SK-N-SH (cell line): ENCODE results near the gene BBLN. TPM values are rescaled to one million over a fixed set of nuclear protein-coding genes. Genes with fewer than 3 reads are reported as not detected.

ENCODE experiments used
- CTCF ChIA-PET: fragments of 300-600, 350-600 bp; formaldehyde crosslinking; extraction: SDS; loops from one replicate; lab custom pipeline; 2021; lab: Yijun Ruan, JAX
- POLR2A ChIA-PET: fragments of 350-600 bp; sonication (Branson Sonifier 250); formaldehyde crosslinking; extraction: SDS; loops from one replicate; lab custom pipeline; 2020; ENCODE audit warnings: antibody characterized with exemption, inconsistent platforms; lab: Yijun Ruan, JAX
- DNase-seq: peaks from one replicate; pipeline ENCODE4 v3.0.0; 2012
- H2AFZ ChIP-seq: fragments of 200-600 bp; sonication (generic); 2 replicates; pipeline ENCODE4 v1.8.1; 2016; ENCODE audit warnings: antibody characterized with exemption, mild to moderate bottlenecking, low read depth
- H3F3A ChIP-seq: fragments of 200-600 bp; sonication (generic); replicated peaks from 2 replicates; pipeline ENCODE3; 2016; ENCODE audit warnings: antibody characterized with exemption, mild to moderate bottlenecking; ENCODE audit not compliant: insufficient read depth
- H3K27ac ChIP-seq, 2 experiments: fragments of 200-500 bp in 1 of 2; fragments of 200-600 bp in 1 of 2; sonication (Bioruptor generic) in 1 of 2; sonication (generic), shearing (Covaris generic) in 1 of 2; 2 replicates each; pipeline versions ENCODE4 v1.5.1 to v1.6.1; 2014 to 2016; ENCODE audit warnings: low read depth in 2 of 2, inconsistent platforms in 1 of 2, low read length in 1 of 2, mild to moderate bottlenecking in 1 of 2, mixed read lengths in 1 of 2
- H3K27me3 ChIP-seq: fragments of 200-600 bp; sonication (generic), shearing (Covaris generic); 2 replicates; pipeline ENCODE4 v1.6.1; 2016; ENCODE audit warnings: mixed run types; ENCODE audit not compliant: insufficient read depth
- H3K36me3 ChIP-seq, 2 experiments: fragments of 200-500 bp in 1 of 2; fragments of 200-600 bp in 1 of 2; sonication (Bioruptor generic) in 1 of 2; sonication (generic) in 1 of 2; replicated peaks in 1 of 2; 2 replicates each; pipeline versions ENCODE3 to v1.5.1; 2014 to 2016; ENCODE audit warnings: low read length in 1 of 2, mild to moderate bottlenecking in 1 of 2; ENCODE audit not compliant: insufficient read depth in 2 of 2, control insufficient read depth in 1 of 2
- H3K4me1 ChIP-seq, 2 experiments: fragments of 200-500 bp in 1 of 2; fragments of 200-600 bp in 1 of 2; sonication (Bioruptor generic) in 1 of 2; sonication (generic), shearing (Covaris generic) in 1 of 2; 2 replicates each; pipeline versions ENCODE4 v1.5.1 to v1.6.1; 2014 to 2016; ENCODE audit warnings: low read depth in 1 of 2, low read length in 1 of 2, mixed run types in 1 of 2; ENCODE audit not compliant: insufficient read depth in 2 of 2, control insufficient read depth in 1 of 2
- H3K4me2 ChIP-seq: fragments of 200-600 bp; sonication (generic), shearing (Covaris generic); 2 replicates; pipeline ENCODE4 v1.6.1; 2017; ENCODE audit warnings: mixed run types
- H3K4me3 ChIP-seq, 2 experiments: fragments of 200-500 bp in 1 of 2; fragments of 200-600 bp in 1 of 2; sonication (Bioruptor generic) in 1 of 2; sonication (generic), shearing (Covaris generic) in 1 of 2; 2 replicates each; pipeline versions ENCODE4 v1.5.1 to v1.8.1; 2014 to 2016; ENCODE audit warnings: low read depth in 2 of 2, inconsistent platforms in 1 of 2, low read length in 1 of 2, mild to moderate bottlenecking in 1 of 2, mixed read lengths in 1 of 2, moderate library complexity in 1 of 2
- H3K79me2 ChIP-seq: fragments of 200-600 bp; sonication (generic); 2 replicates; pipeline ENCODE4 v1.8.1; 2017; ENCODE audit warnings: mild to moderate bottlenecking; ENCODE audit not compliant: insufficient read depth
- H3K9ac ChIP-seq: fragments of 200-600 bp; sonication (generic); 2 replicates; pipeline ENCODE4 v1.6.1; 2017; ENCODE audit warnings: mixed run types
- H3K9me2 ChIP-seq: fragments of 200-600 bp; sonication (generic); 2 replicates; pipeline ENCODE4 v1.6.1; 2017; ENCODE audit warnings: mixed run types
- H3K9me3 ChIP-seq: fragments of 200-600 bp; sonication (generic); 2 replicates; pipeline ENCODE4 v1.6.1; 2017; ENCODE audit warnings: mixed run types, mild to moderate bottlenecking, moderate library complexity
- H4K20me1 ChIP-seq: fragments of 200-600 bp; sonication (generic); 2 replicates; pipeline ENCODE4 v1.6.1; 2017; ENCODE audit warnings: mild to moderate bottlenecking, mixed run types; ENCODE audit not compliant: insufficient read depth
- ELF1 ChIP-seq: IDR thresholded peaks from 2 replicates; pipeline ENCODE4 v1.4.0; 2012
- EZH2phosphoT487 ChIP-seq: fragments of 200-600 bp; sonication (generic); IDR thresholded peaks from 2 replicates; pipeline ENCODE4 v1.6.1; 2017; ENCODE audit warnings: low read depth, mixed run types, mild to moderate bottlenecking, antibody characterized with exemption, moderate library complexity, borderline replicate concordance
- FOXJ3 ChIP-seq: sonication (generic); formaldehyde crosslinking; IDR thresholded peaks from 2 replicates; pipeline ENCODE4 v1.5.1; 2020; ENCODE audit warnings: mild to moderate bottlenecking, missing genetic modification reagents
- FOXM1 ChIP-seq: IDR thresholded peaks from 2 replicates; pipeline ENCODE4 v1.4.0; 2012; ENCODE audit warnings: low read depth, mild to moderate bottlenecking
- GABPA ChIP-seq: IDR thresholded peaks from 2 replicates; pipeline ENCODE4 v1.4.0; 2012; ENCODE audit warnings: low read depth, mild to moderate bottlenecking
- GATA2 ChIP-seq: sonication (generic); formaldehyde crosslinking; IDR thresholded peaks from 2 replicates; pipeline ENCODE4 v1.5.0; 2020; ENCODE audit warnings: mild to moderate bottlenecking, missing genetic modification reagents
- IRF3 ChIP-seq: fragments of 150-350 bp; IDR thresholded peaks from 2 replicates; pipeline ENCODE4 v1.6.1; 2016; ENCODE audit warnings: mild to moderate bottlenecking, low read depth, low read length
- MEF2A ChIP-seq: IDR thresholded peaks from 2 replicates; pipeline ENCODE4 v1.4.0; 2012; ENCODE audit warnings: low read depth, borderline replicate concordance
- MXI1 ChIP-seq: IDR thresholded peaks from 2 replicates; pipeline ENCODE4 v1.6.1; 2012; ENCODE audit warnings: mild to moderate bottlenecking, low read depth, low read length, improper control_type of control experiment
- POLR2AphosphoS5 ChIP-seq: IDR thresholded peaks from 2 replicates; pipeline ENCODE4 v1.6.1; 2012; ENCODE audit warnings: low read depth, low read length
- RAD21 ChIP-seq: IDR thresholded peaks from 2 replicates; pipeline ENCODE4 v1.6.1; 2012; ENCODE audit warnings: mild to moderate bottlenecking, low read length
- RCOR1 ChIP-seq: fragments of 150-350 bp; IDR thresholded peaks from 2 replicates; pipeline ENCODE4 v1.6.1; 2017; ENCODE audit warnings: antibody characterized with exemption, low read length
- RXRA ChIP-seq: IDR thresholded peaks from 2 replicates; pipeline ENCODE4 v1.4.0; 2012; ENCODE audit warnings: low read depth, mild to moderate bottlenecking, borderline replicate concordance
- SIN3A ChIP-seq: IDR thresholded peaks from 2 replicates; pipeline ENCODE4 v1.6.1; 2012; ENCODE audit warnings: low read depth, mild to moderate bottlenecking, low read length, moderate library complexity, borderline replicate concordance
- SMC3 ChIP-seq: IDR thresholded peaks from 2 replicates; pipeline ENCODE4 v1.6.1; 2012; ENCODE audit warnings: low read depth, low read length, improper control_type of control experiment
- TCF12 ChIP-seq: IDR thresholded peaks from 2 replicates; pipeline ENCODE4 v1.4.0; 2012
- TEAD4 ChIP-seq: IDR thresholded peaks from 2 replicates; pipeline ENCODE4 v1.4.0; 2012; ENCODE audit warnings: mild to moderate bottlenecking, borderline replicate concordance; ENCODE audit not compliant: insufficient read depth
- USF1 ChIP-seq: IDR thresholded peaks from 2 replicates; pipeline ENCODE4 v1.4.0; 2012; ENCODE audit warnings: low read depth, borderline replicate concordance
- WGBS: methylation state at CpG from one replicate; pipeline ENCODE4 v1.1.6; 2017; ENCODE audit warnings: low lambda C conversion rate; 5-methylcytosine and 5-hydroxymethylcytosine counted together
- polyA plus RNA-seq, 3 experiments: library from polyadenylated mRNA; depleted of rRNA; stranded (reverse); fragments of >200 nt; gene quantifications; 2 replicates each; pipeline ENCODE4 v1.2.3, GENCODE V29; 2012

BBLN gene
- polyA plus RNA-seq, 1 of the 3 experiments (the other 2 are of a cell fraction), result 109 TPM

- H3K9ac ChIP-seq, result no peak overlapping the region
- H3K4me1 ChIP-seq, result peaks cover 3 to 5% of the 10 kb centered on the region in 2 experiments; a peak in 2 of 4 replicates
- POLR2A ChIA-PET, result no interaction called here
- H3K4me2 ChIP-seq, result no peak overlapping the region
- peaks cover 13% of the 10 kb centered on the region for H3F3A ChIP-seq
- DNase-seq, result no peak
- no peaks in the 10 kb centered on the region for H3K9me3 ChIP-seq
- CTCF ChIA-PET, result interaction anchor here (2.2 kb wide), 1 partner anchor 12 kb away, joined by 10 read pairs; the partner anchor contains the start of gene CIZ1
- H3K27ac ChIP-seq, result no peak overlapping the region
- 100% methylated on average over 2 of the region's 11 CpGs for WGBS
- H3K4me3 ChIP-seq, result no peak overlapping the region; a peak in 1 of 4 replicates
- H2AFZ ChIP-seq, result no peak overlapping the region
- H3K27me3 ChIP-seq, result no peaks in the 10 kb centered on the region
- H3K9me2 ChIP-seq, result no peaks in the 10 kb centered on the region
- no peaks in the 10 kb centered on the region for H3K79me2 ChIP-seq
- H4K20me1 ChIP-seq, result no peaks in the 10 kb centered on the region
- no peak for TF ChIP-seq GABPA
- TF ChIP-seq TCF12, result no peak
- TF ChIP-seq RXRA, result no peak
- no peak for TF ChIP-seq ELF1
- no peak for TF ChIP-seq SMC3
- TF ChIP-seq IRF3, result no peak
- no peak for TF ChIP-seq RCOR1
- peaks cover 43 to 56% of the 10 kb centered on the region in 2 experiments for H3K36me3 ChIP-seq
Measured at GRCh38 chr9:128178806-128179431, 18.9 kb downstream of the BBLN start.

GRCh38 chr9:128180001-128180400 lies 19.9 kb downstream of the BBLN start:
- no peak overlapping the region for H3K9ac ChIP-seq
- peaks cover 36 to 53% of the 10 kb centered on the region in 2 experiments for H3K36me3 ChIP-seq
- TF ChIP-seq MEF2A (no peak), FOXJ3 (CRISPR knock-in tag) (no peak), TEAD4 (no peak), EZH2phosphoT487 (no peak), USF1 (no peak), SIN3A (no peak), RXRA (no peak), POLR2AphosphoS5 (no peak), FOXM1 (no peak), MXI1 (no peak), RAD21 (no peak), GATA2 (CRISPR knock-in tag) (no peak)
- TF ChIP-seq, all 33 proteins: peak for 0
- peaks cover 3 to 5% of the 10 kb centered on the region in 2 experiments; a peak in 2 of 4 replicates for H3K4me1 ChIP-seq
- H3F3A ChIP-seq, result peaks cover 12% of the 10 kb centered on the region
- ChIA-PET POLR2A (no interaction called here), CTCF (interaction anchor here (1.7 kb wide), 1 partner anchor 11 kb away, joined by 8 read pairs; the partner anchor contains the start of gene CIZ1)
- DNase-seq, result no peak
- no peak overlapping the region for H3K27ac ChIP-seq
- no peaks in the 10 kb centered on the region for H3K79me2 ChIP-seq
- no peak overlapping the region for H3K4me2 ChIP-seq
- H3K9me3 ChIP-seq, result no peaks in the 10 kb centered on the region
- no peaks in the 10 kb centered on the region for H3K27me3 ChIP-seq
- no peak overlapping the region for H3K4me3 ChIP-seq
- no peak overlapping the region for H2AFZ ChIP-seq
- no peaks in the 10 kb centered on the region for H3K9me2 ChIP-seq
- 100% methylated on average over 5 of the region's 8 CpGs for WGBS
- H4K20me1 ChIP-seq, result no peaks in the 10 kb centered on the region
